Activated CD8-positive, alpha-beta memory T cell treated with anti-CD3 and anti-CD28 coated beads for 24 hours (primary cell): Measurements from ENCODE around the gene PHKB.

Experiments
- DNase-seq: peaks from one replicate; pipeline ENCODE4 v3.0.0-alpha.2; 2020

PHKB gene

DNA sequence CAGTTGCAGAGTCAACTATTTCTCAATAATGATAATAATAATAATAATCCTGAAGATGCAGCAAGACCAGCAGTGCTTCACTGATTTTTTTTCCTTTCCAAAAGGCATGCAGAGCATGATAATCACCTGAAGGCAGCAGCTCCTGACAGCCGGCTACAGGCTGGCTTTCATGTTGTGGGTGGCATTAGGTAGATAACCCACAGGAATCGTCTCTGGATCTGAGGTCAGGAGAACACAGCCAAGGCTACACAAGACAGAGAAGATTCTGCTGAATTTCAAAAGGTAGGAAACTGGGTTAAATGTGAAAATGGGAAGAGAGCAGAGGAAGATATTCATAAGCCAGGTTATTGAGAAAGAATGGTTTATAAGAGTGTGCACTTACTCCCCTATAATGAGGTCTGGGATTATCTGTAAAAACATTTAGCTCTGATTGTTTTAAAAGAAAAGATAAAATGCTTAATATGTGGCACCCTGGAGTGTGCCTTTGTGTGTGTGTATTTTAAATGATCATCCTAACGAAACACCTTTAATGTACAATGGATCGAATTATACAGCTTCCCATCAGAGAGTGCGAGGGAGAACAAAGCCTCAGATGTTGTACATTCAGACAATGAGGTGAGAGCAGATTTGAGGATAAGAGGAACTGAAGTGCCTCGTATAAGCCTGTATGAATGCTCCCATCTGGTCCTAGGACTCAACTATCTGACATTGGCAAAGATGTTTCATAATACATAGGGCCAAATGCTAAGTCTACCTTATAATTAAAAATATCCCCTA is 273.1 kb downstream of the PHKB start:
- no peak for DNase-seq

DNA sequence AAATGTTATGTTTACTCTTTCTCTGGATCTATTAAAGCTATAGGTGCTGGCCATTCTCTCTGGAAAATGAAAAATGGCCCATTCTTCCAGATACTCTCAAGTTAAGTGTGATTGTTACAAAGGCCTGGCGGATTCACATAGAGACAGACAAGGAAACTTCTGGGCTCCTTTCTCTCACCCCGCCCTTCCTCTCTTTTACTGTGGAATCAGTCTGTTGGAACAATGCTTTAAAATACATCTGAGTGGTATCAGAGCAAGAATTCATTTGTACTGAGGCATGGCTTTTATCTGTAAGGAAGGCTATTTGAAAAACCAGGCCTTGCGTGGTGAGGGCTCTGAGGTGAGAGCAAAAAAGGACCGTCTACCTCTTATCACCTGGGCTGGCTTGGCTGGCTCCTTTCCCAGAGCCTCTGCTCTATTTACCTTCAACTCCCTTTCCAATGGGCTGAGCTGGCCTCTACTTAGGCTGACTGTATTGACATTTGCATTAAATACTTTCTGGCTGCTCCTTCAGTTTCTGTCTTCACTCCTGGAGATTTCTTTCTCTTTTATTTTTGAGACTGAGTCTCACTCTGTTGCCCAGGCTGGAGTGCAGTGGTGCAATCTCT is 274.0 kb downstream of the PHKB start:
- no peak for DNase-seq

DNA sequence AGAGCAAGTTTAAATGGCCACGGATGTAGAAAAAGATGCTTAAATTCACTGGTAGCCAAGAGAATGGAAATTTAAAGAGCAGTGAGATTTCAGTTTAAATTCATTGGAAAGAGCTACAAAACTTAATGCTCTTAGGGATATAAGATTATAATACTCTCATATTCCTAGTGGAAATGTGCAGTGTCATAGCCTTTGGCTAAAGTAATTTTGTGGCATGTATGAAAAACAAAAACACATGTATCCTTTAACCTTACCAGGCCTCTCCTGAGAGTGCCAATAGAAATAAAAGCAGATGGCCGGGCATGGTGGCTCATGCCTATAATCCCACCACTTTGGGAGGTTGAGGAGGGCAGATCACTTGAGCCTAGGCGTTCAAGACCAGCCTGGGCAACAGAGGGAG is 289.2 kb downstream of the PHKB start:
- DNase-seq: no peak
